ENCODE data around the gene CHMP3. TPM values are rescaled to one million over a fixed set of nuclear protein-coding genes. Genes with fewer than 3 reads are reported as not detected.

The CHMP3 gene
- total RNA-seq, 1 experiment from 2014 or later = 129 TPM

- Histone ChIP-seq H3K27ac (ENCODE audit: low read length) (no peak overlapping the region), H3K4me1 (ENCODE audit: control insufficient read depth, insufficient read depth, low read length) (no peaks in the 10 kb centered on the region), H3K27me3 (ENCODE audit: control insufficient read depth, insufficient read depth, low read length) (no peaks in the 10 kb centered on the region), H3K4me3 (ENCODE audit: low read depth in 2 of 2, low read length in 2 of 2) (no peak overlapping the region), H3K9me3 (ENCODE audit: control insufficient read depth, insufficient read depth, low read depth, low read length) (no peaks in the 10 kb centered on the region), H3K36me3 (ENCODE audit: control insufficient read depth, insufficient read depth, low read length) (peaks cover 5% of the 10 kb centered on the region; the same call in 1 of the 2 replicates)
- ChIA-PET POLR2A (no interaction called here), CTCF (no interaction called here)
- intact Hi-C loops (cut with micrococcal nuclease; ENCODE audit: unreplicated experiment) = no loop called here
- no TSS peak for BruUV-seq (replicated peaks)
- TF ChIP-seq POLR2AphosphoS5 (IDR thresholded peaks at IDR 0.05; ENCODE audit: low read depth, low read length) (no peak), CTCF (IDR thresholded peaks at IDR 0.05) (no peak), TCF7L2 (IDR thresholded peaks at IDR 0.05; ENCODE audit: low read depth, low read length) (no peak), REST (IDR thresholded peaks at IDR 0.05; ENCODE audit: insufficient read depth in 1 of 2, low read depth in 2 of 2, low read length in 1 of 2) (no peak), SIN3A (IDR thresholded peaks at IDR 0.05; ENCODE audit: borderline replicate concordance, insufficient read depth, low read depth, low read length) (no peak)
- in situ Hi-C loops (cut with HindIII; ENCODE audit: low pct_unique_long_range_greater_than_20kb, low sequenced_read_pairs) = no loop called here
- ATAC-seq (no peak), DNase-seq (ENCODE audit: low read depth, low spot score) (no peak)
Measured at GRCh38 chr2:86598966-86599365, 35.7 kb upstream of the CHMP3 start.

- DNase-seq (ENCODE audit: low read depth, low spot score) (no peak), ATAC-seq (no peak)
- in situ Hi-C loops (cut with HindIII; ENCODE audit: low pct_unique_long_range_greater_than_20kb, low sequenced_read_pairs) = no loop called here
- no peaks in the 10 kb centered on the region for H3K36me3 ChIP-seq (ENCODE audit: control insufficient read depth, insufficient read depth, low read length)
- POLR2A ChIA-PET = no interaction called here
- peaks cover 2% of the 10 kb centered on the region; the same call in 1 of the 2 replicates for H3K27me3 ChIP-seq (ENCODE audit: control insufficient read depth, insufficient read depth, low read length)
- CTCF ChIA-PET = no interaction called here
- no peaks in the 10 kb centered on the region for H3K4me1 ChIP-seq (ENCODE audit: control insufficient read depth, insufficient read depth, low read length)
- no TSS peak for BruUV-seq (replicated peaks)
- TF ChIP-seq SIN3A (IDR thresholded peaks at IDR 0.05; ENCODE audit: borderline replicate concordance, insufficient read depth, low read depth, low read length) (no peak), TCF7L2 (IDR thresholded peaks at IDR 0.05; ENCODE audit: low read depth, low read length) (no peak), CTCF (IDR thresholded peaks at IDR 0.05) (no peak), REST (IDR thresholded peaks at IDR 0.05; ENCODE audit: insufficient read depth in 1 of 2, low read depth in 2 of 2, low read length in 1 of 2) (no peak), POLR2AphosphoS5 (IDR thresholded peaks at IDR 0.05; ENCODE audit: low read depth, low read length) (no peak)
- H3K9me3 ChIP-seq (ENCODE audit: control insufficient read depth, insufficient read depth, low read depth, low read length) = no peaks in the 10 kb centered on the region
- no peak overlapping the region for H3K27ac ChIP-seq (ENCODE audit: low read length)
- H3K4me3 ChIP-seq (ENCODE audit: low read depth in 2 of 2, low read length in 2 of 2) = no peak overlapping the region
- intact Hi-C loops (cut with micrococcal nuclease; ENCODE audit: unreplicated experiment) = no loop called here
Measured at GRCh38 chr2:86596118-86596517, 32.9 kb upstream of the CHMP3 start.

All from Panc1 (cell line).